Mucosa of stomach (tissue), 1 donor: Measurements from ENCODE around the gene JMJD1C.
"Not testable (repeated sequence)": the region's sequence is repeated elsewhere in the genome, so short reads cannot be mapped to it uniquely, and the experiment has no call there.

ENCODE experiments used
- H3K27me3 ChIP-seq: one replicate; pipeline ENCODE4 v1.7.0; 2013; ENCODE audit warnings: mild to moderate bottlenecking, low read length; ENCODE audit not compliant: control insufficient read depth, insufficient read depth
- H3K36me3 ChIP-seq: one replicate; pipeline ENCODE4 v1.7.0; 2013; ENCODE audit warnings: low read length; ENCODE audit not compliant: control insufficient read depth, insufficient read depth
- H3K4me1 ChIP-seq: one replicate; pipeline ENCODE4 v1.7.0; 2013; ENCODE audit warnings: mild to moderate bottlenecking, low read length; ENCODE audit not compliant: control insufficient read depth, insufficient read depth
- H3K4me3 ChIP-seq: one replicate; pipeline ENCODE4 v1.7.0; 2013; ENCODE audit warnings: low read length
- H3K9ac ChIP-seq: one replicate; pipeline ENCODE4 v1.7.0; 2013; ENCODE audit warnings: mild to moderate bottlenecking, low read length, moderate library complexity
- H3K9me3 ChIP-seq: one replicate; pipeline ENCODE4 v1.7.0; 2013; ENCODE audit warnings: mild to moderate bottlenecking, low read length, moderate library complexity; ENCODE audit not compliant: control insufficient read depth
- donor health status: Pancreatic carcinoma.

JMJD1C gene

GRCh38 chr10:63235136-63235535 is 230.6 kb downstream of the JMJD1C start:
- H3K9me3 ChIP-seq, H3K9ac ChIP-seq, H3K4me1 ChIP-seq, H3K36me3 ChIP-seq, H3K27me3 ChIP-seq, H3K4me3 ChIP-seq: not testable (repeated sequence)

- H3K4me1 ChIP-seq: no peaks in the 10 kb centered on the region
- no peaks in the 10 kb centered on the region for H3K9me3 ChIP-seq
- H3K27me3 ChIP-seq: no peaks in the 10 kb centered on the region
- no peaks in the 10 kb centered on the region for H3K36me3 ChIP-seq
- no peak overlapping the region for H3K9ac ChIP-seq
- H3K4me3 ChIP-seq: no peak overlapping the region
Observed at GRCh38 chr10:63229161-63229560, 236.6 kb downstream of the JMJD1C start.

DNA sequence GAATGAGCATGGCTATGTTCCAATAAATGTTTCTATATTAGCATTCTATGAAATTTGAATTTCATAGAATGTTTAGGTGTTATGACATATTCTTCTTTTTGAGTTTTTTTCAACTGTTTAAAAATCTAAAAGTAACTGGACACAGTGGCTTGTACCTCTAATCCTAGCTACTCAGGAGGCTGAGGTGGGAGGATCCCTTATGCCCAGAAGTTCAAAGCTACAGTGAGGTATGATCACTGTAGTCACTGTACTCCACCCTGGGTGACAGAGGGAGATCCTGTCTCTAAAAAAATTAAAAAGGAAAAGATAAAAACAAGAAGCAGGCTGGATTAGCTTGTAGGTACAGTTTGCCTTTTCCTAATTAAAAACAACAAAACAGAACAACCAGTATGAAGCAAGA is 237.5 kb downstream of the JMJD1C start:
- Histone ChIP-seq H3K36me3 (no peaks in the 10 kb centered on the region), H3K4me1 (no peaks in the 10 kb centered on the region), H3K9ac (no peak overlapping the region), H3K27me3 (no peaks in the 10 kb centered on the region), H3K9me3 (no peaks in the 10 kb centered on the region), H3K4me3 (no peak overlapping the region)

DNA sequence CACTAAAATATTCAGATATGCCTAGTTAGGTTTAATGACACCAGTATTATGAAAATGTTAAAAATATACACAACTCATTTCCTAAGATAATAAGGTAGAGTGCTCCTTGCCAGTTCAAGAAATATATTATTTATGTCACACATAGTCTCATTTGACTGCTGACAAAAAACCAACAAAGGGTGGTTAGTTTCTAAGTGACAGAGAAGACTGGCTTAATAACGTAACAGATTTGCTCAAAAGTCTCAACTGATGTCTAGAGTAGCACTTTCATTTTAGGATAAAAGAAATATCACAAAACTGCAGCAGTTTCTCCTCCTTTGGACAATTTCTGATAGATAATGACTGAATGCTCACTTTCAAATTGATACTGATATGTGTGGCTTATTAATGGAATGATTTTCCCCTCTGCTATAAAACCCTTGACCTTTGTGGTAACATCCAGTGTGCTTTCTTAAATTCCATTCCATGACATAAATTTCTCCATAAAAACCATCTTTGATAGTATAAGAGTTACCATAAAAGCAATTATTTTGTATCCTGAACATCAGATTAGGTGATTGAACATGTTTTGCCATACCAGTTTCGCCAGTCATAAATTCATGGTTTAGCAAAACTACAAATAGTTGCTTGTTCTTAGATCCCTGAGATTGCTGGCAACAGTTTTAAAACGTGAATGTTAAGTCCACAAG is 238.4 kb downstream of the JMJD1C start:
- Histone ChIP-seq H3K4me1 (no peaks in the 10 kb centered on the region), H3K9me3 (no peaks in the 10 kb centered on the region), H3K4me3 (no peak overlapping the region), H3K36me3 (no peaks in the 10 kb centered on the region), H3K9ac (no peak overlapping the region), H3K27me3 (no peaks in the 10 kb centered on the region)

DNA sequence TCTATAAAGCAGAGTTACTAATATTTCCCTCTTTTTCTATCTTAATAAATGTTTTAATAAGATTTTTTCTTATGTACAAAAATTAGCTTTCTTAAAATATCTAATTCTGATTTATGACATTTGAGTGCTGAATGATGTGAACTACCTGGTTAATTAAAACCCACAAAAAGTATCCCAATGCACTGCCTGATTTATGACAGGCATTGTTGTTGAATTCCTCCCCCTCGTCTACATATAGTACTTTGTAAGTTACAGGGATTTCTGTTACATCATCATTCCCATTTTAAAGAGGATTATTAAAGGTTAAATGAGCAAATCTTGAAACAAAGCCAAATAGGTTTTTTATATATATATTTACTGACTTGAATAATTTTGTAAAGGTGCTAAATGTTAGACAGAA is 241.5 kb downstream of the JMJD1C start:
- Histone ChIP-seq H3K9me3 (no peaks in the 10 kb centered on the region), H3K36me3 (no peaks in the 10 kb centered on the region), H3K4me3 (no peak overlapping the region), H3K9ac (no peak overlapping the region), H3K4me1 (peaks cover 3% of the 10 kb centered on the region), H3K27me3 (no peaks in the 10 kb centered on the region)

DNA sequence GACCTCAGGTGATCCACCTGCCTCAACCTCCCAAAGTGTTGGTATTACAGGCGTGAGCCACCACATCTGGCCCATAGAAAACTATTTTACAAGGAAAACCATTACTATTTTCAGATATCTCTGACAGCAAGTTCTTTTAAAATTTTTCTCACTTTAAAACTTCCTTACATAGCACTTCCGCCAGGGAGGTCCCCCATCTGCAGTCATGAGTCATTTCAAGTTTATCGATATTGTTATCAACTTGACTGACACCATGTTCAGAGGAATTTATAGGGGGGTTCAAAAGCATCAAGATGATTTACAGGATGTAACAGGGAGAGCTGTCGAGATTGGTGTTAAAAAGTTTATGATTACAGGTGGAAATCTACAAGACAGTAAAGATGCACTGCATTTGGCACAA is 243.8 kb downstream of the JMJD1C start:
- no peaks in the 10 kb centered on the region for H3K27me3 ChIP-seq
- no peaks in the 10 kb centered on the region for H3K36me3 ChIP-seq
- H3K4me3 ChIP-seq: no peak overlapping the region
- peaks cover 5% of the 10 kb centered on the region for H3K4me1 ChIP-seq
- no peak overlapping the region for H3K9ac ChIP-seq
- H3K9me3 ChIP-seq: no peaks in the 10 kb centered on the region

GRCh38 chr10:63219749-63220148 is 246.0 kb downstream of the JMJD1C start:
- Histone ChIP-seq H3K4me3 (no peak overlapping the region), H3K9ac (no peak overlapping the region), H3K36me3 (peaks cover 7% of the 10 kb centered on the region), H3K4me1 (peaks cover 5% of the 10 kb centered on the region), H3K9me3 (no peaks in the 10 kb centered on the region), H3K27me3 (no peaks in the 10 kb centered on the region)

DNA sequence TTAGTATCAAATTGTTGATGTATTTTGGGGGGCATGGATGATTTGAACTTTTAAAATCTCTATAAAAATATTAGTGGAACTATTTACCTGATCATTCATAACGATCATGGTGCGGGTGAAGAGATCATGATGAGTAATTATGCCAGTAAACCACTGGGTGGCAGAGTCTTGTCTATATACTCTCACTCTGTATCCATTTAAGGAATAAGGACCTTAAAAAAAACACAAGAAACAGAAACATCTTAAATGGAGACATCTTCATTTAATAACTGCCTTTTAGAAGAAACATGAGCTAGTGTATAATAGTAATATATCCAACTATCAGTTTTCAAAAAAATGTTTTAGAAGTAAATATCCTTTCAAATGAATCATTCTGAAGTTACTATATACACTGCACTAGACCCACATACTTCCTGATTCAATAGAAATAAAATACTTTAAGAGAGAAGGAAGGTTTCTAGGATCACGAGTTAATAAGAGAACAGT is 248.6 kb downstream of the JMJD1C start:
- H3K9me3 ChIP-seq: no peaks in the 10 kb centered on the region
- no peak overlapping the region for H3K9ac ChIP-seq
- H3K4me3 ChIP-seq: no peak overlapping the region
- H3K36me3 ChIP-seq: peaks cover 13% of the 10 kb centered on the region
- H3K4me1 ChIP-seq: peaks cover 5% of the 10 kb centered on the region
- no peaks in the 10 kb centered on the region for H3K27me3 ChIP-seq

- peaks cover 13% of the 10 kb centered on the region for H3K36me3 ChIP-seq
- peaks cover 5% of the 10 kb centered on the region for H3K4me1 ChIP-seq
- H3K9me3 ChIP-seq: no peaks in the 10 kb centered on the region
- no peaks in the 10 kb centered on the region for H3K27me3 ChIP-seq
- H3K9ac ChIP-seq: no peak overlapping the region
- no peak overlapping the region for H3K4me3 ChIP-seq
Observed at GRCh38 chr10:63214571-63214970, 251.2 kb downstream of the JMJD1C start.

- H3K9me3 ChIP-seq: no peaks in the 10 kb centered on the region
- H3K9ac ChIP-seq: no peak overlapping the region
- no peaks in the 10 kb centered on the region for H3K4me1 ChIP-seq
- no peak overlapping the region for H3K4me3 ChIP-seq
- no peaks in the 10 kb centered on the region for H3K27me3 ChIP-seq
- H3K36me3 ChIP-seq: peaks cover 13% of the 10 kb centered on the region
Observed at GRCh38 chr10:63213489-63213888, 252.3 kb downstream of the JMJD1C start.

- Histone ChIP-seq H3K4me3 (no peak overlapping the region), H3K36me3 (peaks cover 13% of the 10 kb centered on the region), H3K9ac (no peak overlapping the region), H3K27me3 (no peaks in the 10 kb centered on the region), H3K4me1 (peaks cover 14% of the 10 kb centered on the region), H3K9me3 (no peaks in the 10 kb centered on the region)
Observed at GRCh38 chr10:63210611-63211196, 255.1 kb downstream of the JMJD1C start.

DNA sequence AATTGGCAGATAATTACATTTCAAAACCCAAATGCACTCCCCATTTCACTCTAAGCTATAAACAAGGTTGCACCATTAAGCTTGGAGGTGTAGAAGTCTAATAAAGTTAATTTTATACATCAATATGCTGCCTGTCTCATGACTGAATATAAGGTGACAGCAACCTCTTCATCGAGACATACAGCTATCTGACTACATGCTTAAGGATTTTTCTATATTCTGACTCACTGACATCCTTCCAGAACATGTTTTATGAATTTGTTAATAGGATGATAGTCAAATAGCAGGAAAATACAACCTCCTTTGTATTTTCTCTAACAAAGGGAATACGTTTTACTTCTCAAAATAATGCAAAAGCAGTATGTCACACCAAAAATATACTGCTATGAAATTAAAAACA is 256.1 kb downstream of the JMJD1C start:
- Histone ChIP-seq H3K4me1 (peaks cover 17% of the 10 kb centered on the region), H3K9ac (no peak overlapping the region), H3K4me3 (no peak overlapping the region), H3K27me3 (no peaks in the 10 kb centered on the region), H3K36me3 (peaks cover 7% of the 10 kb centered on the region), H3K9me3 (no peaks in the 10 kb centered on the region)
